ENCODE measurements around the gene C10orf105.
A peak's percentile ranks its signal among the peaks of the same experiment; 100 is the strongest.

The C10orf105 gene, protein sequence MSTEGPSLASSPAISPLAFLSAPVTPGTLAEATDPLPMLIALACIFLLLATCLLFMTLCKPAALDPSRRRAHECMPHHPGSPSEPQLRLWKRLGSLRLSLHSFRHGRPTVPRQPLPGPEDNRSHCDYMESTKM

DNA sequence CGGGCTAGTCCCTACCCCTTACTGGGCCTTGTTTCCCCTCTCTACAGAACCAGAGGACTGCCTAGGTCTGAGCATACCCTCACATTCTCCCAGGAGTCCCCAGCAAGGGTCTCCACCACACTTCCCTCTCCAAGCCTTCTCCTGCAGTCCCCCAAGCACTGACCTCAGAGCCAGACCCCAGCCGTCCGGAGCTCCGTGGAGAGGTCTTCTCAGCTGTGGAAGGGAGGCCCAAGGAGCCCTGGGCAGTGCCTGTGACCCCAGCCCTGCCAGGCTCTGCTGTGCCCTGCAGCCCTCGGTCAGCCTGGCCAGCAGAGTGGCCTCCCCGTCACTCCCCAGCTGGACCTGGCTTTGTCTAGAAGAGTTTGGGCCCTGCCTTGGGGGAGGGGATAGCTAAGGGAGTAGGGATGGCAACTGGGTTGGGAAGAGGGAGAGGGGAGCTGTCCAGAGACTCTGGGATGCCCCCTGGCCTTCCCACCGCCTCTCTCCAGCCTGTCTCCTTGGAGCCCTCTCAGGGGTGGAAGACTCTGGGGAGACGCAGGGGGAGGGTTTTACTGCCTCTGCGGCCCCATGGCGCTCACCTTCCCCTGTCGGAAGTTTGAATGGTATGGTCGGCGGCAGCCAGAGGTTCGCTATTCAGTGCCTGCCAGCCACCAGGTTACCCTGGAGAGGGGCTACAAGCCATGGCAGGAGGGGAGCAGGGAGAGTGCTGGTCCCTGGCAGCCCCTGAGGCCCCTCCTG, at the start of gene C10orf105:
TSS of gene C10orf105 (minus strand) at position 315 of the 738 bp plus-strand sequence. CDS start 3,441 bp downstream, outside the sequence.
- DNase-seq = no peak

DNA sequence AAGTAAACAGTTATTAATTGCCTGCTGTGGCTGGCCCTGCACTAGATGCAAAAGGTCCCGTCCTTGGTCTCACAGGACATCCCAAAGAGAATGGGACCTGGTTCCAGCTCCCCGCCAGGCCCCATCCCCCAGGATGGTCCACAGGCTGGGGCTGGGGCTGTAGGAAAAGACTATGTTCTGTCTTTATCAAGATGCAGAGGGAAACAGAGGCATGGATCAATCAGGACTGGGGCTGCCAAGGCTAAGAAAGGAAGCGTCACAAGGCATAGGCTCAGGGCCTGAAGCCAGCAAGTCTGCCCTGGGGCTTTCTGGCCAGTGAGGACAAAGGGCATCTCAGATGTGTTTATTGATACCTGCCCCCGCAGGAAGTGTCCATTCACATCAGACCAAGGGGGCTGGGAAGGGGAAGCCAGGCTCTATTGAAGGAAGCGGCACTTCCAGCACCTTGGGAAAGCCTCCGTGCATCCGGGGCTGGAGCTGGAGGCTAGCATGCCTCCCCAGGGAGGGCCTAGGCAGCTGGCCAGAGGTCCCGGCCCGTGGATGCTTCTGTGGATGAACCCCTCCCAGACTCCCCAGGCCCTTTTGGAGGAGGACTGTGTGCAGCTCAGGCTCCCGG, 48.0 kb upstream of the C10orf105 start:
- no peak for DNase-seq

DNA sequence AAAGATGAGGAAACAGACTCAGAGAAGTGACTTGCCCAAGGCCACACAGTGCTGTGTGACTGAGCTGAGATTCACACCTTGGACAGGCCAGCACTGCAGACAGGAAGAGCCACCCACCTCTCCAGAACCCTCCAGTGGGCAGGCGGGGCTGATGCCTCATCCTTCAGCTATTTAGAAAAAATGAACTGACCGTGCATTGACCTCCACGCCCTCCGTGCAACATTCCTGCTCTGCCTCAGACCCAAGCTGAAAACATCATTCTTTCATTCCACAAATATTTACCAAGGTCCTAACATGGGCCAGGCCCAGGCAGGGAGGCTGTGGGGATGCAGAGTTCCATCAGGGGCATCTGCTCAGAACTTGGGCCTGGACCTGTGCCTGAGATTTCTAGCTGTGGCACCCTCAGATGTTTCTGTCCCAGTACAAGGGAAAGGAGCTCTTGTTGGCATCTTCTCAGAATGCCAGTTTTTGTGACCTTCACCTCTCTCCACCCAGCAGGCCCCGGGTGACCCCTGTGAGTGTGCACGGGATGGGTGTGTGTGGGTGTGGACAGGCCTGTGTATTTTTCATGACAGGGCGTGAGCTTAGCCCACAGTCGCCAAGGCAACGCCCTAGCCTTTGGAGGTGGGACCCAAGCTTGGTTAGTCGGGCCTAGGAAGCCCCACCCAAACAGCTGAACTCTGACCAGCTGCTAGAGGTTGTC, 47.3 kb upstream of the C10orf105 start:
- DNase-seq = peak; percentile 59 to 69

DNA sequence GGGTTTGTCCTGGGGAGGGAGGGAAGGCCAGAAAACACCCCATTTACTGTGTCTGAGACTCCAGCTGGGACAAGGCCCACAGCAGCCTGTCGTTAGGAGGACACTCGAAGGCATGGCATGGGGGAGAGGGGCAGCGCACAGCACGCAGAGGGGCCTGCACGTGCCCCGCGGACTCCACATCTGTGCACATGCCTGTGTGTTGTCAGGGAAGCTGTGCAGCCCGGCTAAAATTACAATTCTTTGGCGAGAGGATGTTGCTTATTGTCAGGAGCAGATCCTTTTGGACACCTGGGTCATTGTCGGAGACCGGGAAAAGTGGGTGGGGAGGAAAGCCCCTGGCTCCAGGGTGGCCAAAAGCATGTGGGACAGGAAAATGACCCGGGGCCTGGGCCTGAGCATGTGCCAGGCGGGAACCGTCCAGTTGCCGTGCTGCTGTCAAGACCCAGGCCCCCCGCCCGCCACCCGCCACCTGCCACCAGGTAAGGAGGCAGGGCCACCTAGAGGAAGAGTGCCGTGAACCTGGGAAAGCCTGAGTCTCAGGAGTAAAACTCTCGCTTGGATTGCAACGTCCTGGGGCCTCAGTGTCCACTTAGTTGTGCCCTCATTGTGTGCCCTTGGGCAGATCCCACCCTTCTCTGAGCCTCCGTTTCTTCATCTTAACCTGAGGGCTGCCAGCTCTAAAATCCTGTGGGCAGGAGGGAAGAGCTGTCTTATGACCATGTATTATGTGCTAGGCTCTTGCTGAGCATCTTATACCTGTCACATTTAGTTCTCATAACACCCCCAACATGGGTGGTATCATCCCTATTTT, 46.5 kb upstream of the C10orf105 start:
- DNase-seq = no peak

DNA sequence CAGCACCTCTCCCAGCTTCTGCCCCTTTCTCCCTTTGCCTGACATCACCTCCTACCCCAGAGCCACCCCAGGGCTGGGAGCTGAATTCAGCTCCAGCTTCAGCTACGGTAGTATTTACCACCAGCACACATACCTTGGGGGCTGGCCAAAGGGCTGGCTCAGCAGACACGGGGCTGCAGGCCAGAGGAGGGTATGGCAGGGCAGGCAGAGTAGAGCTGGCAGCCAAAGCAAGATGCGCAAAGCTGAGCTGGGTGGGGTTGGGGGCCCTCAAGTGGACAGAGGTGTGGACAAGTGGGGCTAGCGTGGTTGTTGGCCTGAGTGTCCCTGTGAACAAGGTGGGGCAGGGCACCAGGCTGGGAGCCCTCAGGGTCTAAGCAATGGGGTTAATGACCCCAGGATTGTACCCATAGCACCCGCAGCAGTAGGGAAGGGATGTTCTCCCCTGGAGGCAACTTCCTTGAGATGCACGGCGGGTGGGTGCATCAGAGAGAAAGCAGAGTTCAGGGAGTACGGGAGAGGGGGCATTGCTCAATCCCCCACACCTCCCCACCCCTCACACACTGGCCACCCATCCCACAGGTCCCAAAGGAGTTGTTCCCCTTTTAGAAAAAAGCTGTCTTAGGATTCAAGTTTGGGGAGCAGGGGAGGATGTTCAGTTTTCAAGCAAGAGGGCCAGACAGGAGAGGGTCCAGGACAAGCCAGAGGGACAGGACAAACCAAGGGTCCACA, 45.8 kb upstream of the C10orf105 start:
- no peak for DNase-seq

DNA sequence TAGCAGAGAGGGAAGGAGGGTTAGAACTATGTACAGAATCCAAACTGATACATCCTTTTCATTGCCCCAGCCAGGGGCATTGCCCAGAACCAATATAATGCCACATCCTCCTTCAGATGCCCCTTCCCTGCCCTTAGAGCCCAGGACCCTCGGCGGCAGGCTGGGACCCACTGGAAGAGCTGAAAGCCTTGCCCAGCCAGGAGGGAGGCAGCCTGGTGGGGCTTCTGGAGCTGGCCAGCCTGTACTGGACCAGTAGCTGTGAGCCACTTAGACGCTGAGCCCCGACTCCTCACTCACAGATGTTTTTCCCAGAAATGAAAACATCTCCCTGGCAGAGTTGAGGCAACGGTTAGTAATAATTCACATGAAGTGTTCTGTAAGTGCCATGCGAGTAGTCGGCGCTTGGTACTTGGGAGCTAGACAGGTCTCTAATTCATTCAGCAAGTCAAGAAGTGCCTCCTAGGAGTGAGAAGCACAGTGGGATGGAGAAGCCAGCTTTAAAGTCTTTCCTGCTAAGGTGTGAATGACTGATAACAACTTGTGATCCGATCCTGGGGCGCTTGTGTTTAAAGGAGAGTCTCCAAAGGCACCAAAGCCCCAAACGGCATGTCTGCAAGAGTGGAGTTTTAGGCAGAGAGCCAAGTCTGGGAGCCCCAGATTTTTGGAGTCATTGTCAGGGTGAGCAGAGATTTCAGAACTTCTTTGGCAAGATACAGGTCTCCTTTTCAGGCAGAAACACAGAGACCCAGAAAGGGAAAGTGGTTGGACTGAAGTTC, 44.0 kb upstream of the C10orf105 start:
- no peak for DNase-seq

DNA sequence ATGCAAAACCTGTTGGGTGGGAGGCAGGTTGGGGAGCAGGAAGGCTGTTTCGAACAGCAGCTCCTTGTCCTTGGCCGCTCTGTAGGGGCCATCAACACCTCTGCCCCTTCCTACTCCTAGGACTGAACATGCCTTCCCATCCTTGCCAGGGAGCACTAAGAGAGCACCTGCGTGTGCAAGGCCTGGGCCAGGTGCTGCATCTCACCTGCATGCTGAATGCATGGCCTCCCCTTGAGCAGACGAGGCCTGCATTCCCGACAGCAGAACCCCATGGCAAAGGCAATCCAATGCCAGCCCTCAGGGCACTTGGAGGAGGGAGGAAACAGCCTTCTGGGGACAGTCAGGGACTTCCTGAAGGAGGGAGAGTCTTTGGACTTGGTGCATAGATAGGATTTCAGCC, 42.7 kb upstream of the C10orf105 start:
- no peak for DNase-seq

DNA sequence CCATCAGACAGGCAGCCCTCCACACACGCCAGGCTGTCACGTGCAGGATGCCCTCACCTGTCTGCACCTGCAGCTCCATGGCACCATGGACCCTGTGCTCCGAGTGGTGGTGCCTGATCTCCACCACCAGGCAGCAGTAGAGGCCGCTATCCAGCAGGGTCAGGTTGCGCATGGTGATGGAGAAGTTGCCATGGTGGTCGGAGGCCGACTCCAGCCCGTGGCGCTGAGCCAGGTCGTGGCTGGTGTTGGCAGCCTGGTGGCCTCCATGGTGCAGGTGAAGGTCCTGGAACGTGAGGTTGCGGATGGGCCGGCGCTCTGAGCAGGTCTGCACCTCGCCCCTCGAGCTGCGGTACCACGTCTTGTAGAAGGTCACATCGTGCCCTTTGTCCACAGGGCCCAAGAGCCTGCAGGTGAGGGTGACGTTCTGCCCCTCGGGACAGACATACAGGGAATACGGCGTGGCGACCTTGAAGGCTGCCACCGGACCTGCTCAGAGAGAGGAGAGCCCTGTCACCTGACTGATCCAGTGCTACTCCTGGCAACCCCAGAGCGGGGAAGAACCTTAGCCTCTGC, 42.0 kb upstream of the C10orf105 start:
- no peak for DNase-seq

DNA sequence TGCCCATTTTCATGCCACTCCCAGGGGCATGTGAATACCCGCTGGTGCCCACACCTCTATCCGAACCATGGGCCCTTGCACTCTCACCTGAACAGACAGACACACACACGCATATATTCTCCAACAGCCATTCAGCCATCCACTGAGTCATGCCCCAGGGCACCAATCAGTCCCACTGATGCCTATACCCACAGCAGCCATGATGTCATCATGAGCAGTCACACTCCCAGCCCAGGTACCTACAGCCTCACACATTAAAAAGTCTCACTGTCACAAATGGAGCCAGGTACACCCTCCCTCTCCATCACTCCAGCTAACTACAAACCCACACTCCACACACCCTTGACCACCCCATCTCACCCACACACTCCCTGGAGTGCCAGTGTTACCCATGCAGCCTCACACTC, 41.5 kb upstream of the C10orf105 start:
- no peak for DNase-seq

DNA sequence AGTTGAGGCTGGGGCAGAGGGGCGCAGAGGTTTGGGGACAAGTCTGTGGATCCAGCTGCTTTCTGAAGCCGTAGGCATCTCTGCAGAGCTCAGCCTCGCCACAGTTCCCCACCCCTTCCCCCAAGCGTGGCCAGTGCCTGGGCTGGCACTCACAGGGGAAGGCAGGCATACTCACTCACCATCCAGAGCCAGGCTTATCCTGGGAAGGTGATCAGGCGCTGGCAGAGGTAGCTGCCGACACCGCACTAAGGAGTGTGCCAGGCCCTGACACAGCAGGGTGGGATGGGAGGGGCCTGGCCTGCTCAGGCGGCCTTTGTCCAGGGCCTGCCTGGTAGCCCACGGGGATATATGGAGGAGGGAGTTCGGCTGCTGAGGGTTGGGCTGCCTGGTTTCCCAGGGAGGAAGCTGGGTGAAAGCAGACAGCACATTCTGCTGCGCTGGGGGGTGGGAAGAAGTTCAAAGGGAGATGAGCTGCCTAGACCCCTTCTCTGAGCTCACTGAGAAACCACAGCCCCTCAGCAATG, 37.9 kb upstream of the C10orf105 start:
- no peak for DNase-seq

DNA sequence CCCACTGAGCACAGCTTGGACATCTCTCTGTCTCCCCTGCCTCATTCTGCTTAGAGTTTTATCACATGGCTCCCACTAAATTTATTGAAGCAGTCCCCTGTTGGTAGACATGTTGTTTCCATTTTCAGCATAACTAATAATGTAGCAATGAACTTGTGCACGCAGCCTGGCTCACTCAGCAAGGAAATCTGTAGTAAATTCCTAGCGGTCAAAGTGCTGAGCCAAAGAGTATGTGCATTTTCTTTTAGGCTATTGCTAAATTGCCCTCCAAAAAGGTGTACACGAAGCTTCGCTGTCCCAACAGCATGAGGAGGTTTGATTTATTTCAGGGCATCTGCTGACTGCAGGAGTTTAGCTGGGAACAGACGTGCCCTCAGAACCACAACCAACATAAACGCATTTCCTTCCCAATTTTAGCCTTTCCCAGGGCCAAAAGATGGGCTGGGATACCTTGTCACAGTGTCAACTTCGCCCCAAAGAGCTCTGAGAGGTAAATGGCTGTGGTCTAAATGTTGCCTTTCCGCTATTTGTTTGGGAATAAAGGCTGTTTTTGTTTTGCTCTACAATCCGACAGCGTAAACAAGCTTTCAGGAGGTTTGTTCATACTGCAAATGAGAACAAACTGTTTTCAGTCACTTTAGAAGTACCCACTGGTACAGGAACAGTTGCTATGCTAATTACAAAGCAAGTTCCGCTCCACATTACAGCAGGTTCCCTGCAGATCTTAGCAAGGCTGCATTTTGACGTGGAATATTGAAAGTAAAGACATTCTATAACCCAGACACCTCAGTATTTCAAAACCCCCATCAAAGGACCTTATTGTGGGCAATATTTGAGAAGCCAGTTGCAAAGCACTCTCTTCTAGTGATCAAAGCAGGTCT, 37.0 kb upstream of the C10orf105 start:
- peak in 1 of 2 donors; percentile 55 for DNase-seq

DNA sequence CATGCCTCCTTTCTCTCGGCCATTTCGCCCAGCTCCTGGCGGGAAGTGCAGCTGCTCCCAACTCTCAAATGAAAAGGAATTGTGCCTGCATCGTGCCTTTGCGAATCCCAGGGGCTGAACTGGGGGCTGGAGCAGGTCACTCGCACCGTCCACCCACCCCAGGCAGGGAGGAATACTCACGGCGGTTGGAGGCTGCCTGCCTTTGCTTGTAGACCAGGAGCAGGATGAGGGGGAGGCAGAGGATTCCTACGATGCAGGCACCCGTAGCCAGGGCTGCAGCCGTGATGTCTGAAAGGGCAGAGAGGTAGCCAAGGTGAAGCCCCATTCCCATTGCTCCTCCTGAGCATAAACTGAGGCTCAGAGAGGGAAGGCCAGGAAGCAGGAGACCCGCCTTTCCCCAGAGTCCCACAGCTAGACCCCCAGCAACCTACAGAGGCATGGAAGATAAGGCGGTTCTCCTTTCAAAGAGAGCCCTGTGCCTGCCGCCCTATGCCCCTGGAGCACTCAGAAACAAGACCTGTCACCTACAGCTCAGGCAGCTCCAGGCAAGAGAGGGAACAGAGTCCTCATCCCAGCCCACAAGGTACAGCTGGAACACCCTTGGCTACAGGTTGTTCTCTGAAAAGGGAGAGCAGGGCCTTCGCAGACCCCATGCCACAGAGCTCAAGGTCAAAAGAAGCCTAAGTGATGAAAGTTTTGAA, 35.8 kb upstream of the C10orf105 start:
- no peak for DNase-seq

DNA sequence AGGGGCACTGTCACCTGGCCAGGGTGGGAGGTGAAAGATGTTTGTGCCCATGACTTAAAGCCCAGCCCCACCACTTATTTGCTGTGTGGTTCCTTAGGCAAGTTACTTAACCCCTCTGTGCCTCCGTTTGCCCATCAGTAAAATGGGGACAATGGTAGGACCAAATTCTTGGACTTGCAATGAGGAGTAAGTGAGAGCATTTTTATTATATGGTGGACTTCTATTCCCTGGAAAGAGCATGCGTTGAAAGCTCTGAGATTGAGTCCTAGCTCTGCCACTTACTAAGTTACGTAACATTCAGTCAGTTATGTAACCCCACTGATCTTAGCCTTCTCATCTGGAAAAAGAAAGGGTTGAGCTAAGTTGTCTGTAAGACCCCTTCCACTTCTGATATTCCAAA, 35.0 kb upstream of the C10orf105 start:
- no peak for DNase-seq

DNA sequence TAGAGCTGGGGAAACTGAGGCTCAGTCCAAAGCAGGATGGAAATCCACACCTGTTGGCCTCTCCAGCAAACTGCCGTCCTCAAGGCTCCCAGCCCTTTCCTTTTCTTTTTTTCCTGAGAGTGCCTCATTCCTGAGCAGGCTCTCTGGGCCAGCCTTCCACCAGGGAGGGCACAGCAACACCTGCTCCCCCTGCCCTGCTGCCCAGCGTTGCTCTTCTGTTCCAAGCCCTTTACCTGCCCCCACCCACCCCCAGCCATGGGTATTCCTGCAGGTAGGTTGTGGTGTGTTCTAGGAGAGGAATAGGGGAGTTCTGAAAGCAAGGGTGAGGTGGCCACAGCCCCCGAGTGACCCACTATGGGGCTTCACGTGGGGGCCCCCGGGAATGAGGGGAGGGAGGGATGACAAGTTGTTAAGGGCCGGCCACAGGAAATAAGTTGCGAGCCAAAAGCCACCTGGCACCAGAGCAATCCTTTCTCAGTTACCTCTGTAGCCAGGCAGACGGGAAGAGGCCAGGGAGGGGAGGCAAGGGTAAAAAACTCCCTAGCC, 34.5 kb upstream of the C10orf105 start:
- no peak for DNase-seq

DNA sequence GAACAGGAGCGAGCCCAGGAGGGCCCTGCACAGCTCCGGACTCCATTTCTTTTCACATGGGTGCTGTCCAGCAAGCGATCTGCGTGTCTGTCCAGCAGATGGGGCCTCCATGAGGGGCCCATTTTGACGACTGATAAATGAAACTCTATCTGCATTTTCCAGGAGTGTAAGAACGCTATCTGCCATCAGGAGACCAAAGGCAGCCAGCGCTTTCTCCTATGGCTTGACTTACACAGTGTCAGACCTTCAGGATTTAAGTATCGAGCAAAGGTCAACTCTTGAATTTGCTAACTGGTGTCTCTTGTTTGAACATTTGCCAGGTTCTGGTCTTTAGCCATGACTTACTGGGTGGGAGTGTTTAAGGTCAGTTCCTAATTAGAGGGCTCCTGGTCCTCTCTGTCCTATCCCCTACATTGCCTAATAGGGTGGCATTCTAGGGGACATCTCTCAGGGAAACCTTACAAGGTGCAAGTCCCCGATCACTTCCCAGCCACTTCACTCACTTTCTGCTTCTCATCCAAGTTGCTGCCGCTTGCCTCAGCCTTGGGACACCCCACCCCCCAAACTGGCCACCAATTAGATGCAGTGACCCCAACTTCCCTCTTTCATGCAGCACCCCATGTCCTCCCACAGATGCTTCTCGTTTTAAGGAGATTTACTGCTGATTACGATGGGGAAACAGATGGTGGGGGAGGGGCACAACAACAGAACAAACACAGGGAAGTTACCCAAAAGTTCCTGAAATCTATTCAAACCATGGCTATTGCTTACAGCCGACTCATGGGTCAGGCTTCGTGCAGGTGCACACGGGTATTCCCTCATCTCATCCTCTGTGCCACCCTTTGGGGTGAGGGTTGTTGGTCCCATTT, 33.7 kb upstream of the C10orf105 start:
- peak in 1 of 2 donors; percentile 76 for DNase-seq

DNA sequence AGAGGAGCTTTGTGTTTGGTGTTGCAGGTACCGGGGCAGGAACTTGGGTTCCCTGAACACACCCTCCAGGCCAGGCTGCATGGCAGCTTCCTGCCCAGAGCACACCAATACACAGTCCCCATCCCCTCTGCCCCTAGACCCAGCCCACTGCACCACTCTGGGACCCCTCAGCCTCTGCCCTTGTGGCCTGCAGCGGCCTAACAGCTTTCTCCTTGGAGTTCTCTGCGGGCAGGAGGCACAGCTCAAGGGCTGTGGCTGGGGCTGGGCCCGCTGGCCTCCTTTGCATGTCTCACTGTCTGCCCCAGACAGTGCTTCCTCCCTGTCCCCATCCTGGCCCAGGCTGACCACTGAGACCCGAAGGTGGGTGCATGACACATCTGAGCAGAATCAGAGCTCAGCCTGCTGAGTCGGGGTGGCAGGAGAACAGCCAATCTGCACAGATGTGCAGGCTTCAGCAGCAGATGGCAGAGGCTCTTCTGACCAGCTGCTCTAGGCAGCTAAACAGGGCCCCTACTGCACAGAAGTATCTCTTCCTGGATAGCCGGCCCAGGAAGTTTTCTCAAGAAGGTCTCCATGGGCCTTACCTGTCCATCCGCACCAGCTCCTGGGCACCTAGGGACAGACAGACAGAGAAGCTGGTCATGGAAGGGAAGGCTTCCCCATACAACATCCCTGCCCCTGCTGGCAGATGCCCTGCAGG, 33.0 kb upstream of the C10orf105 start:
- DNase-seq = no peak
